LNCaP clone FGC (cell line): ENCODE data around the gene FAM168A.

Experiments
- DNase-seq: peaks from one replicate; pipeline ENCODE4 v3.0.0-alpha.2; 2011; ENCODE audit warnings: low read depth
- H3K4me3 ChIP-seq: 2 replicates; pipeline ENCODE4 v1.5.1; 2011; ENCODE audit warnings: mild to moderate bottlenecking, low read depth, low read length, control low read depth
- CTCF ChIP-seq: IDR thresholded peaks from 2 replicates; pipeline ENCODE4 v1.5.1; 2012; ENCODE audit warnings: mild to moderate bottlenecking; ENCODE audit not compliant: control insufficient read depth, insufficient read depth; ENCODE audit errors: extremely low read depth

FAM168A gene

GRCh38 chr11:73465871-73466270 is 132.0 kb downstream of the FAM168A start:
- H3K4me3 ChIP-seq, result no peak overlapping the region
- TF ChIP-seq CTCF, result no peak
- no peak for DNase-seq

GRCh38 chr11:73465023-73465675 is 132.8 kb downstream of the FAM168A start:
- DNase-seq, result no peak
- TF ChIP-seq CTCF, result no peak
- H3K4me3 ChIP-seq, result no peak overlapping the region

GRCh38 chr11:73464347-73464746 is 133.6 kb downstream of the FAM168A start:
- DNase-seq, result no peak
- no peak overlapping the region for H3K4me3 ChIP-seq
- TF ChIP-seq CTCF, result no peak

- H3K4me3 ChIP-seq, result no peak overlapping the region
- no peak for DNase-seq
- TF ChIP-seq CTCF, result no peak
These were observed 134.6 kb downstream of the FAM168A start for GRCh38 chr11:73463359-73463758.

- H3K4me3 ChIP-seq, result no peak overlapping the region
- TF ChIP-seq CTCF, result no peak
- DNase-seq, result no peak
These were observed 135.9 kb downstream of the FAM168A start for GRCh38 chr11:73461964-73462363.

- H3K4me3 ChIP-seq, result no peak overlapping the region
- DNase-seq, result peak; percentile 78
- TF ChIP-seq CTCF, result no peak
These were observed 136.5 kb downstream of the FAM168A start for GRCh38 chr11:73461335-73461840.

GRCh38 chr11:73458201-73458600 is 139.7 kb downstream of the FAM168A start:
- TF ChIP-seq CTCF, result no peak
- no peak for DNase-seq
- no peak overlapping the region for H3K4me3 ChIP-seq
